CD14-positive monocyte (primary cell): ENCODE results near the gene PREP. TPM values are rescaled to one million over a fixed set of nuclear protein-coding genes. Genes with fewer than 3 reads are reported as not detected.

Experiments
- DNase-seq, 3 donors: peaks; one replicate each; pipeline ENCODE4 v3.0.0-alpha.2; 2011 to 2022
- H2AFZ ChIP-seq: 2 replicates; pipeline ENCODE4 v1.6.0; 2012; ENCODE audit warnings: mild to moderate bottlenecking, low read depth, low read length, inconsistent platforms; ENCODE audit not compliant: insufficient read depth, poor library complexity, severe bottlenecking
- H3K27ac ChIP-seq, 2 donors: 1 replicate in 1 of 2; 2 replicates in 1 of 2; pipeline ENCODE4 v1.5.1; 2012 to 2013; ENCODE audit warnings: low read length in 2 of 2, control low read depth in 1 of 2, inconsistent platforms in 1 of 2, low read depth in 1 of 2, mild to moderate bottlenecking in 1 of 2
- H3K27me3 ChIP-seq, 2 donors: one replicate each; pipeline versions ENCODE4 v1.6.0 to v1.6.1; 2011 to 2013; ENCODE audit warnings: low read length in 2 of 2; ENCODE audit not compliant: control insufficient read depth in 2 of 2, insufficient read depth in 2 of 2
- H3K36me3 ChIP-seq, 2 donors: replicated peaks in 1 of 2; 1 replicate in 1 of 2; 2 replicates in 1 of 2; pipeline versions ENCODE4 v1.5.1 to v1.6.1; 2012 to 2013; ENCODE audit warnings: low read length in 2 of 2, control low read depth in 1 of 2, inconsistent platforms in 1 of 2, mild to moderate bottlenecking in 1 of 2; ENCODE audit not compliant: insufficient read depth in 2 of 2, control insufficient read depth in 1 of 2
- H3K4me1 ChIP-seq, 2 donors: 1 replicate in 1 of 2; 2 replicates in 1 of 2; pipeline versions ENCODE4 v1.5.1 to v1.6.1; 2012 to 2013; ENCODE audit warnings: low read length in 2 of 2, control low read depth in 1 of 2, inconsistent platforms in 1 of 2, mild to moderate bottlenecking in 1 of 2, moderate library complexity in 1 of 2; ENCODE audit not compliant: insufficient read depth in 2 of 2, control insufficient read depth in 1 of 2
- H3K4me2 ChIP-seq: replicated peaks from 2 replicates; pipeline ENCODE3; 2012; ENCODE audit warnings: low read length, moderate library complexity, mild to moderate bottlenecking; ENCODE audit not compliant: poor library complexity, severe bottlenecking; ENCODE audit errors: extremely low read depth
- H3K4me3 ChIP-seq, 3 experiments: fragments of 200-600 bp in 1 of 3; sonication (generic) in 1 of 3; replicated peaks in 1 of 3; 1 replicate in 2 of 3; 2 replicates in 1 of 3; pipeline ENCODE4 v1.5.1; 2011 to 2013; ENCODE audit warnings: low read length in 3 of 3, mild to moderate bottlenecking in 3 of 3, control low read depth in 2 of 3, low read depth in 2 of 3, inconsistent platforms in 1 of 3, moderate library complexity in 1 of 3
- H3K79me2 ChIP-seq: 2 replicates; pipeline ENCODE4 v1.6.0; 2012; ENCODE audit warnings: mild to moderate bottlenecking, control low read depth, inconsistent platforms, low read length, moderate library complexity; ENCODE audit not compliant: insufficient read depth
- H3K9ac ChIP-seq: 2 replicates; pipeline ENCODE4 v1.6.0; 2017; ENCODE audit warnings: low read length, mild to moderate bottlenecking; ENCODE audit not compliant: insufficient read depth, poor library complexity, severe bottlenecking
- H3K9me3 ChIP-seq, 2 donors: replicated peaks in 1 of 2; 1 replicate in 1 of 2; 2 replicates in 1 of 2; pipeline versions ENCODE4 v1.5.1 to v1.6.1; 2012 to 2013; ENCODE audit warnings: low read length in 2 of 2, control low read depth in 1 of 2; ENCODE audit not compliant: control insufficient read depth in 1 of 2, insufficient read depth in 1 of 2
- H4K20me1 ChIP-seq: 2 replicates; pipeline ENCODE4 v1.6.0; 2012; ENCODE audit warnings: mild to moderate bottlenecking, low read length, control low read depth, moderate library complexity; ENCODE audit not compliant: insufficient read depth
- H3K27ac Mint-ChIP-seq, 7 donors: one replicate each; pipeline ENCODE4 v1.8.0; 2020; ENCODE audit warnings: mild to moderate bottlenecking in 7 of 7, mixed read lengths in 7 of 7, moderate library complexity in 6 of 7, inconsistent platforms in 2 of 7
- H3K27me3 Mint-ChIP-seq, 3 donors: one replicate each; pipeline ENCODE4 v1.8.0; 2021 to 2022; ENCODE audit warnings: low read depth in 3 of 3, mild to moderate bottlenecking in 3 of 3, mixed read lengths in 3 of 3, moderate library complexity in 3 of 3, inconsistent platforms in 1 of 3
- H3K36me3 Mint-ChIP-seq, 2 donors: one replicate each; pipeline ENCODE4 v1.8.0; 2020; ENCODE audit warnings: mixed read lengths in 2 of 2, inconsistent platforms in 1 of 2, mild to moderate bottlenecking in 1 of 2
- H3K4me1 Mint-ChIP-seq: one replicate; pipeline ENCODE4 v1.8.0; 2020; ENCODE audit warnings: mild to moderate bottlenecking, mixed read lengths
- H3K4me3 Mint-ChIP-seq, 2 donors: one replicate each; pipeline ENCODE4 v1.8.0; 2020; ENCODE audit warnings: mild to moderate bottlenecking in 2 of 2, mixed read lengths in 2 of 2, moderate library complexity in 1 of 2
- H3K9me3 Mint-ChIP-seq, 7 donors: one replicate each; pipeline ENCODE4 v1.8.0; 2020 to 2022; ENCODE audit warnings: mixed read lengths in 7 of 7, mild to moderate bottlenecking in 6 of 7, moderate library complexity in 6 of 7, inconsistent platforms in 2 of 7
- CTCF ChIP-seq: fragments of 200-600 bp; IDR thresholded peaks from one replicate; pipeline ENCODE4 v1.8.0; 2022; ENCODE audit warnings: antibody characterized with exemption, mild to moderate bottlenecking
- WGBS: methylation state at CpG from one replicate; pipeline ENCODE4 v1.1.5; 2013; ENCODE audit warnings: missing lambda C conversion rate; ENCODE audit not compliant: insufficient coverage; 5-methylcytosine and 5-hydroxymethylcytosine counted together
- intact Hi-C, 2 donors: fragments of 100-400 bp; cut with micrococcal nuclease; formaldehyde crosslinking; loops; one replicate each; pipeline versions ENCODE4 v1.15.0 to v1.15.1; 2023
- polyA plus RNA-seq, 3 donors: library from polyadenylated mRNA; depleted of rRNA in 1 of 3; unstranded in 2 of 3; stranded (reverse) in 1 of 3; fragments of 300-500 nt in 2 of 3; fragments of >200 nt in 1 of 3; fragmentation: Illumina TruSeq in 2 of 3; gene quantifications; 1 replicate in 2 of 3; 2 replicates in 1 of 3; pipeline ENCODE4 v1.2.3, GENCODE V29; 2012 to 2021

PREP gene
- polyA plus RNA-seq, 3 donors = 21.4 to 40.8 (median 30.7) TPM

DNA sequence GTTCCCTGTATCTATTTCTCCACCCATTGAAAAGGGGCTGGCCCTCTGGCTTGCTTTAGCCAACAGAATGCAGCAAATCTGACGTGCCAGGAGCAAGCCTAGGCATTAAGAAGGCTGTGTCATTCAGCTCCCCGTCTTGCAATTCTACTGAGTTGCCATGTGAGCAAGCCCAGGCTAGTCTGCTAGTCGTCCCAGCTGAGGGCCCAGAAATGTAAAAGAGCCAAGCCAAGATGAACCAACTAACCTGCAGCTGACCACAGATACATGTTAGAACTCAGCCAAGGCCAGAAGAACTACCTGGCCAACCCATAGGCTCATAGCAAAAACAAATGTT lies 30.1 kb downstream of the PREP start:
- no peaks in the 10 kb centered on the region for H3K4me1 Mint-ChIP-seq
- Histone ChIP-seq H3K9me3 (no peaks in the 10 kb centered on the region), H4K20me1 (peaks cover 13% of the 10 kb centered on the region), H2AFZ (no peak overlapping the region), H3K4me3 (no peak overlapping the region), H3K36me3 (peaks cover 74 to 98% of the 10 kb centered on the region in 2 donors), H3K27ac (no peak overlapping the region), H3K9ac (no peak overlapping the region), H3K4me1 (no peaks in the 10 kb centered on the region), H3K27me3 (no peaks in the 10 kb centered on the region), H3K4me2 (no peak overlapping the region), H3K79me2 (peaks cover 4% of the 10 kb centered on the region)
- no peaks in the 10 kb centered on the region for H3K9me3 Mint-ChIP-seq
- intact Hi-C loops = no loop called here
- TF ChIP-seq CTCF = no peak
- DNase-seq = no peak
- H3K27ac Mint-ChIP-seq = no peak overlapping the region
- peaks cover 67 to 80% of the 10 kb centered on the region in 2 donors for H3K36me3 Mint-ChIP-seq
- no peak overlapping the region for H3K4me3 Mint-ChIP-seq
- WGBS = 97% methylated on average over 3 of the region's 3 CpGs
- no peaks in the 10 kb centered on the region for H3K27me3 Mint-ChIP-seq

GRCh38 chr6:105372142-105372848 lies 30.6 kb downstream of the PREP start:
- Histone ChIP-seq H3K79me2 (no peaks in the 10 kb centered on the region), H2AFZ (no peak overlapping the region), H3K9ac (no peak overlapping the region), H4K20me1 (peaks cover 9% of the 10 kb centered on the region), H3K4me3 (no peak overlapping the region), H3K36me3 (peaks cover 76 to 97% of the 10 kb centered on the region in 2 donors), H3K27me3 (no peaks in the 10 kb centered on the region), H3K9me3 (no peaks in the 10 kb centered on the region), H3K4me2 (no peak overlapping the region), H3K4me1 (no peaks in the 10 kb centered on the region), H3K27ac (no peak overlapping the region)
- no peak overlapping the region for H3K27ac Mint-ChIP-seq
- H3K4me3 Mint-ChIP-seq = no peak overlapping the region
- DNase-seq = no peak
- no peaks in the 10 kb centered on the region for H3K9me3 Mint-ChIP-seq
- no peaks in the 10 kb centered on the region for H3K27me3 Mint-ChIP-seq
- intact Hi-C loops = no loop called here
- no peak for TF ChIP-seq CTCF
- WGBS = 100% methylated on average over 1 of the region's 4 CpGs
- peaks cover 66 to 81% of the 10 kb centered on the region in 2 donors for H3K36me3 Mint-ChIP-seq
- no peaks in the 10 kb centered on the region for H3K4me1 Mint-ChIP-seq
